22Rv1 (cell line): ENCODE results near the gene ZNF410.
A peak's percentile ranks its signal among the peaks of the same experiment; 100 is the strongest.
"Not testable (repeated sequence)": the region's sequence is repeated elsewhere in the genome, so short reads cannot be mapped to it uniquely, and the experiment has no call there.

Experiments used
- H3K27ac ChIP-seq: fragments of 450-650 bp; 2 replicates; pipeline ENCODE4 v1.5.1; 2017
- CTCF ChIP-seq: fragments of 450-650 bp; IDR thresholded peaks from 2 replicates; pipeline ENCODE4 v1.5.1; 2017; ENCODE audit warnings: mild to moderate bottlenecking
- ZFX ChIP-seq: fragments of 450-650 bp; IDR thresholded peaks from 2 replicates; pipeline ENCODE4 v1.6.1; 2017; ENCODE audit warnings: antibody characterized with exemption, borderline replicate concordance

ZNF410 gene

GRCh38 chr14:73851567-73852382 lies 34.9 kb upstream of the ZNF410 start, which contains the start of gene PTGR2:
PTGR2 (plus strand) TSS chr14:73851831; CDS start chr14:73858863, 7,032 bp downstream.
- TF ChIP-seq CTCF: no peak
- TF ChIP-seq ZFX: no peak
- H3K27ac ChIP-seq: peak within 1 kb of the TSS; percentile 90

DNA sequence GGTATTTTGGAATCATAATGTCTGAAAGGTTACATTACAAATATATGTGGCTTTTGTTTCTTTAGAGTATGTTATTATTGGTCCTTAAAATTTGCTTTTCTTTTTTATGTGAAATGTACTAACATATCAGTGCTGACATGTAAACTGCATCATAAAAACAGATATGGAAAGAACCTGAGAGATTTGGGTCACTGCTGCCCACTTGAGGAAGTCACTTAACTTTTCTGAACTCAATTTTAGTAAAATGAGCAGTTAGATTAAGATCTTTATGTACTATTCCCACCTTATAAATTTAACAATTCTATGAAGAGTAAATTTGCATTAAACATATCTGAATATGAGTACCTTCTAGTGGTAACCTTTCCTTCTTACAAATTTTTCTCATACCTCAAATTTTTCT lies 27.5 kb upstream of the ZNF410 start:
- TF ChIP-seq CTCF (no peak), ZFX (no peak)
- no peak overlapping the region for H3K27ac ChIP-seq

GRCh38 chr14:73861073-73861472 lies 25.6 kb upstream of the ZNF410 start:
- no peak overlapping the region for H3K27ac ChIP-seq
- TF ChIP-seq ZFX (no peak), CTCF (no peak)

DNA sequence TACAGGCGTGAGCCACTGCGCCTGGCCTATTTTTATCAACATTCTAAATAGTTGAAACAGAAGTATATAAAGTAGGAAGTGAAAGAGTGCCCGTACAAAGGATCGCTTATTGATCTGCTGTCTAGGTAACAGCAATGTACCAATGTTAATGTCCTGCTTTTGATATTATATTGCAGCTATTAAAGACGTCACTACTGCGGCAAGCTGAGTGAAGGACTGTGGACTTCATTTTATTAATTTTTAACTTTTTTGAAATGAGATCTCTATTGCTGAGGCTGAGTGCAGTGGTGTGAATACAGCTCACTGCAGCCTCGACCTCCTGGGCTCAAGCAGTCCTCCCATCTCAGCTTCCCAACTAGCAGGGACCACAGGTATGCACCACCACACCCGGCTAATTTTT lies 24.2 kb upstream of the ZNF410 start:
- H3K27ac ChIP-seq: no peak overlapping the region
- TF ChIP-seq ZFX: no peak
- TF ChIP-seq CTCF: no peak

DNA sequence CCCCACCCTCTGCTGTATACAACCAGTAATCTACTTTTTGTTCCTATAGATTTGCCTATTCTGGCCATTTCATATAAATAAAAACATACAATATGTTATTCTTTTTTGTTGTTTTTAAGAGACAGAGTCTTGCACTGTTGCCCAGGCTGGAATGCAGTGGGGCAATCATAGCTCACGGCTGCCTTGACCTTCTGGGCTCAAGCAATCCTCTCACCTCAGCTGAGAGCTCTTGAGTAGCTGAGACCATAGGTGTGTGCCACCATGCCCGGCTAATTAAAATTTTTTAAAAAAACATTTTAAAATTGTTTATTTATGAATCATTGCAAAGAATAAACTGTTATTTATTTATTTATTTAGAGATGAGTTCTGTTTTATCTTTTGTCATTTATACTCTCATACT lies 23.4 kb upstream of the ZNF410 start:
- H3K27ac ChIP-seq: no peak overlapping the region
- TF ChIP-seq CTCF (no peak), ZFX (no peak)

GRCh38 chr14:73865534-73866113 lies 21.0 kb upstream of the ZNF410 start:
- no peak overlapping the region for H3K27ac ChIP-seq
- TF ChIP-seq CTCF (no peak), ZFX (no peak)

- not testable (repeated sequence) for H3K27ac ChIP-seq
Observed at GRCh38 chr14:73869754-73870153, 16.9 kb upstream of the ZNF410 start.
